Caco-2 (cell line): ENCODE data around the gene GIPC3. TPM values are rescaled to one million over a fixed set of nuclear protein-coding genes. Genes with fewer than 3 reads are reported as not detected.

ENCODE experiments used
- BruUV-seq: library from RNA; stranded (reverse); fragments of 400-500 nt; replicated peaks from 2 replicates; lab custom pipeline; 2021; lab: Mats Ljungman, UMichigan
- CTCF ChIA-PET: fragments of 300-600 bp; sonication (Branson Sonifier 250); formaldehyde crosslinking; loops from one replicate; lab custom pipeline; 2022; ENCODE audit warnings: antibody characterized with exemption; lab: Charles Lee
- POLR2A ChIA-PET: fragments of 300-600 bp; sonication (Branson Sonifier 250); formaldehyde crosslinking; loops from one replicate; lab custom pipeline; 2022; ENCODE audit warnings: antibody characterized with exemption; lab: Charles Lee
- DNase-seq, 2 experiments: peaks; one replicate each; pipeline versions ENCODE4 v3.0.0 to v3.0.0-alpha.2; 2020 to 2022
- H3K27me3 ChIP-seq: replicated peaks from 2 replicates; pipeline ENCODE4 v1.6.0; 2011; ENCODE audit warnings: low read length; ENCODE audit not compliant: control insufficient read depth, insufficient read depth
- H3K36me3 ChIP-seq: 2 replicates; pipeline ENCODE4 v1.5.1; 2011; ENCODE audit warnings: low read length; ENCODE audit not compliant: control insufficient read depth, insufficient read depth
- H3K4me1 ChIP-seq: fragments of 250-450 bp; sonication (Bioruptor Pico); 2 replicates; pipeline ENCODE4 v1.5.1; 2020; ENCODE audit warnings: mild to moderate bottlenecking
- H3K4me3 ChIP-seq: 2 replicates; pipeline ENCODE4 v1.5.1; 2011; ENCODE audit warnings: low read depth, mild to moderate bottlenecking, control low read depth, low read length
- H3K9me3 ChIP-seq: fragments of 250-450 bp; sonication (Bioruptor Pico); 2 replicates; pipeline ENCODE4 v1.5.1; 2020; ENCODE audit warnings: mild to moderate bottlenecking, moderate library complexity
- H3K27ac Mint-ChIP-seq: one replicate; pipeline ENCODE4 v1.8.0; 2022; ENCODE audit warnings: mixed read lengths; ENCODE audit not compliant: unreplicated experiment
- H3K27me3 Mint-ChIP-seq: one replicate; pipeline ENCODE4 v1.8.0; 2022; ENCODE audit warnings: mixed read lengths; ENCODE audit not compliant: insufficient read depth, unreplicated experiment
- H3K36me3 Mint-ChIP-seq: one replicate; pipeline ENCODE4 v1.8.0; 2022; ENCODE audit warnings: mild to moderate bottlenecking, mixed read lengths; ENCODE audit not compliant: insufficient read depth, unreplicated experiment
- H3K4me1 Mint-ChIP-seq: one replicate; pipeline ENCODE4 v1.8.0; 2022; ENCODE audit warnings: low read depth, mixed read lengths; ENCODE audit not compliant: unreplicated experiment
- H3K4me3 Mint-ChIP-seq: one replicate; pipeline ENCODE4 v1.8.0; 2022; ENCODE audit warnings: mild to moderate bottlenecking, moderate library complexity, mixed read lengths; ENCODE audit not compliant: unreplicated experiment
- H3K9me3 Mint-ChIP-seq: one replicate; pipeline ENCODE4 v1.8.0; 2022; ENCODE audit warnings: mixed read lengths; ENCODE audit not compliant: unreplicated experiment
- intact Hi-C: fragments of 100-400 bp; cut with micrococcal nuclease; formaldehyde crosslinking; loops from one replicate; pipeline ENCODE4 v1.10.0; 2022; ENCODE audit not compliant: unreplicated experiment
- total RNA-seq: library from RNA; stranded (reverse); gene quantifications from 2 replicates; pipeline ENCODE4 v1.2.3, GENCODE V29; 2022
- TF ChIP-seq, protein P1 (sequence below), 2 experiments: fragments of 200-600 bp in 1 of 2; IDR thresholded peaks; 1 replicate in 1 of 2; 2 replicates in 1 of 2; pipeline versions ENCODE4 v1.5.1 to v1.8.0; 2011 to 2022; ENCODE audit warnings: antibody characterized with exemption in 1 of 2, control low read depth in 1 of 2, inconsistent platforms in 1 of 2, low read depth in 1 of 2, low read length in 1 of 2, mild to moderate bottlenecking in 1 of 2, moderate library complexity in 1 of 2; ENCODE audit not compliant: insufficient read depth in 1 of 2, severe bottlenecking in 1 of 2, unreplicated experiment in 1 of 2

GIPC3 gene
- total RNA-seq, 1 experiment from 2014 or later, result not detected

- Histone ChIP-seq H3K36me3 (no peaks in the 10 kb centered on the region), H3K27me3 (no peaks in the 10 kb centered on the region), H3K4me3 (no peak overlapping the region), H3K4me1 (no peaks in the 10 kb centered on the region), H3K9me3 (no peaks in the 10 kb centered on the region)
- POLR2A ChIA-PET, result no interaction called here
- no peaks in the 10 kb centered on the region for H3K4me1 Mint-ChIP-seq
- H3K27me3 Mint-ChIP-seq, result no peaks in the 10 kb centered on the region
- DNase-seq, result no peak
- TF ChIP-seq, protein P1, sequence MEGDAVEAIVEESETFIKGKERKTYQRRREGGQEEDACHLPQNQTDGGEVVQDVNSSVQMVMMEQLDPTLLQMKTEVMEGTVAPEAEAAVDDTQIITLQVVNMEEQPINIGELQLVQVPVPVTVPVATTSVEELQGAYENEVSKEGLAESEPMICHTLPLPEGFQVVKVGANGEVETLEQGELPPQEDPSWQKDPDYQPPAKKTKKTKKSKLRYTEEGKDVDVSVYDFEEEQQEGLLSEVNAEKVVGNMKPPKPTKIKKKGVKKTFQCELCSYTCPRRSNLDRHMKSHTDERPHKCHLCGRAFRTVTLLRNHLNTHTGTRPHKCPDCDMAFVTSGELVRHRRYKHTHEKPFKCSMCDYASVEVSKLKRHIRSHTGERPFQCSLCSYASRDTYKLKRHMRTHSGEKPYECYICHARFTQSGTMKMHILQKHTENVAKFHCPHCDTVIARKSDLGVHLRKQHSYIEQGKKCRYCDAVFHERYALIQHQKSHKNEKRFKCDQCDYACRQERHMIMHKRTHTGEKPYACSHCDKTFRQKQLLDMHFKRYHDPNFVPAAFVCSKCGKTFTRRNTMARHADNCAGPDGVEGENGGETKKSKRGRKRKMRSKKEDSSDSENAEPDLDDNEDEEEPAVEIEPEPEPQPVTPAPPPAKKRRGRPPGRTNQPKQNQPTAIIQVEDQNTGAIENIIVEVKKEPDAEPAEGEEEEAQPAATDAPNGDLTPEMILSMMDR (IDR thresholded peaks at IDR 0.05; ENCODE audit: insufficient read depth in 1 of 2, low read depth in 1 of 2, low read length in 1 of 2, severe bottlenecking in 1 of 2, unreplicated experiment in 1 of 2), result no peak
- no TSS peak for BruUV-seq
- H3K9me3 Mint-ChIP-seq, result no peaks in the 10 kb centered on the region
- CTCF ChIA-PET, result no interaction called here
- H3K4me3 Mint-ChIP-seq, result no peak overlapping the region
- H3K36me3 Mint-ChIP-seq, result peaks cover 28% of the 10 kb centered on the region
- intact Hi-C loops, result no loop called here
- no peak overlapping the region for H3K27ac Mint-ChIP-seq
These were observed 51.7 kb downstream of the GIPC3 start for GRCh38 chr19:3636962-3637361.

DNA sequence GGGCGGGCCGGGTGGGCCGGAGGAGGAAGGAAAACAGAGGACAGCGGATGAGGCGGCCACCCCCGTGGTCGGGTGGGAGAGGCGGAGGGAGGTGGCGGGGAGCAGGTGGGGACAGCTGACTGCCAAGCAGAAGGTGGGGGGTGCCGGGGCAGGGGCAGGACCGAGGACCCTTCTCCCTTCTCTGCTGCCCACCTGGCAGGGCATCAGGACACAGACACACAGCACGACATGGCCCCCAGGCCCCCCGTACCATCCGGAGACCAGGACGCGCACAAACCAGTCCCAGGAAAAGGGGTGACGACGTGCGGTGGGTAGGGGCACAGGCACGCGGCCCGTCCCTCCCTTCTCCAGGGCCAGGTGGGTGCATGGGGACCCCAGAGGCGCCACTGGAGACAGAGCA lies 52.3 kb downstream of the GIPC3 start:
- intact Hi-C loops, result no loop called here
- Histone ChIP-seq H3K36me3 (no peaks in the 10 kb centered on the region), H3K27me3 (no peaks in the 10 kb centered on the region), H3K4me1 (no peaks in the 10 kb centered on the region), H3K9me3 (no peaks in the 10 kb centered on the region), H3K4me3 (no peak overlapping the region)
- Mint-ChIP-seq H3K4me3 (no peak overlapping the region), H3K9me3 (no peaks in the 10 kb centered on the region), H3K27ac (no peak overlapping the region), H3K4me1 (no peaks in the 10 kb centered on the region), H3K27me3 (no peaks in the 10 kb centered on the region), H3K36me3 (peaks cover 22% of the 10 kb centered on the region)
- ChIA-PET POLR2A (no interaction called here), CTCF (no interaction called here)
- no peak for DNase-seq
- TF ChIP-seq, protein P1 (IDR thresholded peaks at IDR 0.05; ENCODE audit: insufficient read depth in 1 of 2, low read depth in 1 of 2, low read length in 1 of 2, severe bottlenecking in 1 of 2, unreplicated experiment in 1 of 2), result no peak
- BruUV-seq, result no TSS peak

- no peaks in the 10 kb centered on the region for H3K36me3 ChIP-seq
- Mint-ChIP-seq H3K27me3 (no peaks in the 10 kb centered on the region), H3K4me3 (no peak overlapping the region), H3K4me1 (no peaks in the 10 kb centered on the region), H3K36me3 (peaks cover 13% of the 10 kb centered on the region), H3K27ac (no peak overlapping the region), H3K9me3 (no peaks in the 10 kb centered on the region)
- no peak overlapping the region for H3K4me3 ChIP-seq
- H3K27me3 ChIP-seq, result no peaks in the 10 kb centered on the region
- intact Hi-C loops, result no loop called here
- TF ChIP-seq, protein P1 (IDR thresholded peaks at IDR 0.05; ENCODE audit: insufficient read depth in 1 of 2, low read depth in 1 of 2, low read length in 1 of 2, severe bottlenecking in 1 of 2, unreplicated experiment in 1 of 2), result no peak
- BruUV-seq, result no TSS peak
- no peaks in the 10 kb centered on the region for H3K4me1 ChIP-seq
- DNase-seq, result no peak
- CTCF ChIA-PET, result no interaction called here
- H3K9me3 ChIP-seq, result no peaks in the 10 kb centered on the region
- POLR2A ChIA-PET, result no interaction called here
These were observed 53.2 kb downstream of the GIPC3 start for GRCh38 chr19:3638208-3639193.
